ENCODE data around the gene XRCC1.
A peak's percentile ranks its signal among the peaks of the same experiment; 100 is the strongest.
"Not testable (repeated sequence)": the region's sequence is repeated elsewhere in the genome, so short reads cannot be mapped to it uniquely, and the experiment has no call there.

Gene XRCC1

GRCh38 chr19:43541920-43542650 lies 33.2 kb downstream of the XRCC1 start:
- no peak for DNase-seq

GRCh38 chr19:43540381-43540780 lies 34.9 kb downstream of the XRCC1 start:
- DNase-seq, result no peak

- no peak for DNase-seq
Measured at GRCh38 chr19:43538922-43539321, 36.4 kb downstream of the XRCC1 start.

- DNase-seq, result peak; percentile 90
Measured at GRCh38 chr19:43534816-43535761, 40.2 kb downstream of the XRCC1 start.

GRCh38 chr19:43534305-43534815 lies 41.0 kb downstream of the XRCC1 start:
- DNase-seq, result no peak

GRCh38 chr19:43533546-43534304 lies 41.6 kb downstream of the XRCC1 start:
- peak; percentile 100 for DNase-seq

- peak; percentile 98 for DNase-seq
Measured at GRCh38 chr19:43532962-43533545, 42.3 kb downstream of the XRCC1 start, which contains the start of gene ZNF575. ZNF575 (plus strand) TSS chr19:43533188; CDS start chr19:43534423, 1,235 bp downstream.

GRCh38 chr19:43532571-43532961 lies 42.8 kb downstream of the XRCC1 start:
- DNase-seq, result no peak

GRCh38 chr19:43527860-43528622 lies 47.3 kb downstream of the XRCC1 start:
- no peak for DNase-seq

- peak; percentile 89 for DNase-seq
Measured at GRCh38 chr19:43526884-43527859, 48.2 kb downstream of the XRCC1 start, which contains the start of gene ETHE1. ETHE1 (minus strand) TSS chr19:43527201; CDS start chr19:43527177, 24 bp downstream.

- DNase-seq, result peak; percentile 72
Measured at GRCh38 chr19:43525836-43526771, 49.2 kb downstream of the XRCC1 start.

- DNase-seq, result peak; percentile 83
Measured at GRCh38 chr19:43524922-43525835, 50.1 kb downstream of the XRCC1 start.

- DNase-seq, result not testable (repeated sequence)
Measured at GRCh38 chr19:43523696-43524095, 51.6 kb downstream of the XRCC1 start.

- DNase-seq, result no peak
Measured at GRCh38 chr19:43522929-43523328, 52.4 kb downstream of the XRCC1 start.

- DNase-seq, result peak; percentile 94
Measured at GRCh38 chr19:43519436-43520088, 55.8 kb downstream of the XRCC1 start.

- DNase-seq, result peak; percentile 79
Measured at GRCh38 chr19:43518051-43518450, 57.3 kb downstream of the XRCC1 start.

GRCh38 chr19:43512399-43512798 lies 62.9 kb downstream of the XRCC1 start:
- DNase-seq, result not testable (repeated sequence)

All from islet precursor cell (in vitro differentiated cells).